HEK293 (cell line): ENCODE data around the gene SLC8A1.

Source experiments
- TCF7L2 ChIP-seq: IDR thresholded peaks from 2 replicates; pipeline ENCODE4 v1.6.1; 2011; ENCODE audit warnings: low read depth, mild to moderate bottlenecking, inconsistent platforms, low read length, moderate library complexity, borderline replicate concordance
- ZBTB21 ChIP-seq: fragments of 450-650 bp; formaldehyde crosslinking; IDR thresholded peaks from 2 replicates; pipeline ENCODE4 v1.5.1; 2017; ENCODE audit warnings: missing biosample characterization, missing genetic modification characterization
- ZNF768 ChIP-seq: fragments of 450-650 bp; formaldehyde crosslinking; IDR thresholded peaks from 2 replicates; pipeline ENCODE4 v1.5.1; 2018; ENCODE audit warnings: missing biosample characterization, mild to moderate bottlenecking, missing genetic modification characterization
- ZSCAN16 ChIP-seq: fragments of 450-650 bp; formaldehyde crosslinking; IDR thresholded peaks from 2 replicates; pipeline ENCODE4 v1.5.1; 2016; ENCODE audit warnings: missing biosample characterization, missing genetic modification characterization
- TF ChIP-seq, protein P1 (sequence below): IDR thresholded peaks from 2 replicates; pipeline ENCODE4 v1.6.1; 2011; ENCODE audit warnings: mild to moderate bottlenecking, low read depth, low read length, borderline replicate concordance
- TF ChIP-seq, protein P2 (sequence below): fragments of 450-650 bp; formaldehyde crosslinking; IDR thresholded peaks from 2 replicates; pipeline ENCODE4 v1.5.1; 2016; ENCODE audit warnings: missing biosample characterization, missing genetic modification characterization

DNA sequence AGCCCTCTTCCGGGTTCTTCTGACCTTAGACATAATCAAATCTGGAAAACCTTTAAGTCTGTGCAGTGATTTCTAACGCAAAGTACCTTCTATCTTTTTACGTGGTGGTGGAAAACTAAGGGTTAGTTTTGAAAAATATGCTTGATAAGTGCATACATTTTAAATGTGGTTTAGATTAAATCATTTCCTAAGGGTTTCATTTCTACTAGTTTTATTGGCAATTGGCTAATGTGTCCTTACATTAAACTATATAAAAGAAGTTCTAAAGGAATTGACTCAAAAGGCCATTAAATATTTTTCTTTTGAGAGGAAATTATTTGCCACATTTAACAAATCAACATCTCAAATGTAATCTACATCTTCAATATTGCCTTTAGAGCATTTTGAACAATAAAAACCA is 404.5 kb downstream of the SLC8A1 start:
- no peak for TF ChIP-seq ZNF768 (tag by site-specific recombination)
- no peak for TF ChIP-seq TCF7L2
- TF ChIP-seq ZBTB21 (tag by site-specific recombination): no peak
- TF ChIP-seq, protein P1, sequence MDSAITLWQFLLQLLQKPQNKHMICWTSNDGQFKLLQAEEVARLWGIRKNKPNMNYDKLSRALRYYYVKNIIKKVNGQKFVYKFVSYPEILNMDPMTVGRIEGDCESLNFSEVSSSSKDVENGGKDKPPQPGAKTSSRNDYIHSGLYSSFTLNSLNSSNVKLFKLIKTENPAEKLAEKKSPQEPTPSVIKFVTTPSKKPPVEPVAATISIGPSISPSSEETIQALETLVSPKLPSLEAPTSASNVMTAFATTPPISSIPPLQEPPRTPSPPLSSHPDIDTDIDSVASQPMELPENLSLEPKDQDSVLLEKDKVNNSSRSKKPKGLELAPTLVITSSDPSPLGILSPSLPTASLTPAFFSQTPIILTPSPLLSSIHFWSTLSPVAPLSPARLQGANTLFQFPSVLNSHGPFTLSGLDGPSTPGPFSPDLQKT: no peak
- no peak for TF ChIP-seq ZSCAN16
- TF ChIP-seq, protein P2, sequence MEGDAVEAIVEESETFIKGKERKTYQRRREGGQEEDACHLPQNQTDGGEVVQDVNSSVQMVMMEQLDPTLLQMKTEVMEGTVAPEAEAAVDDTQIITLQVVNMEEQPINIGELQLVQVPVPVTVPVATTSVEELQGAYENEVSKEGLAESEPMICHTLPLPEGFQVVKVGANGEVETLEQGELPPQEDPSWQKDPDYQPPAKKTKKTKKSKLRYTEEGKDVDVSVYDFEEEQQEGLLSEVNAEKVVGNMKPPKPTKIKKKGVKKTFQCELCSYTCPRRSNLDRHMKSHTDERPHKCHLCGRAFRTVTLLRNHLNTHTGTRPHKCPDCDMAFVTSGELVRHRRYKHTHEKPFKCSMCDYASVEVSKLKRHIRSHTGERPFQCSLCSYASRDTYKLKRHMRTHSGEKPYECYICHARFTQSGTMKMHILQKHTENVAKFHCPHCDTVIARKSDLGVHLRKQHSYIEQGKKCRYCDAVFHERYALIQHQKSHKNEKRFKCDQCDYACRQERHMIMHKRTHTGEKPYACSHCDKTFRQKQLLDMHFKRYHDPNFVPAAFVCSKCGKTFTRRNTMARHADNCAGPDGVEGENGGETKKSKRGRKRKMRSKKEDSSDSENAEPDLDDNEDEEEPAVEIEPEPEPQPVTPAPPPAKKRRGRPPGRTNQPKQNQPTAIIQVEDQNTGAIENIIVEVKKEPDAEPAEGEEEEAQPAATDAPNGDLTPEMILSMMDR: no peak
